Medulla oblongata (tissue), 1 donor: ENCODE measurements around the gene ZNF484.
"Not testable (repeated sequence)": the region's sequence is repeated elsewhere in the genome, so short reads cannot be mapped to it uniquely, and the experiment has no call there.

Experiments used
- DNase-seq: peaks from one replicate; pipeline ENCODE4 v3.0.0-alpha.2; 2015; ENCODE audit errors: extremely low spot score

ZNF484 gene

DNA sequence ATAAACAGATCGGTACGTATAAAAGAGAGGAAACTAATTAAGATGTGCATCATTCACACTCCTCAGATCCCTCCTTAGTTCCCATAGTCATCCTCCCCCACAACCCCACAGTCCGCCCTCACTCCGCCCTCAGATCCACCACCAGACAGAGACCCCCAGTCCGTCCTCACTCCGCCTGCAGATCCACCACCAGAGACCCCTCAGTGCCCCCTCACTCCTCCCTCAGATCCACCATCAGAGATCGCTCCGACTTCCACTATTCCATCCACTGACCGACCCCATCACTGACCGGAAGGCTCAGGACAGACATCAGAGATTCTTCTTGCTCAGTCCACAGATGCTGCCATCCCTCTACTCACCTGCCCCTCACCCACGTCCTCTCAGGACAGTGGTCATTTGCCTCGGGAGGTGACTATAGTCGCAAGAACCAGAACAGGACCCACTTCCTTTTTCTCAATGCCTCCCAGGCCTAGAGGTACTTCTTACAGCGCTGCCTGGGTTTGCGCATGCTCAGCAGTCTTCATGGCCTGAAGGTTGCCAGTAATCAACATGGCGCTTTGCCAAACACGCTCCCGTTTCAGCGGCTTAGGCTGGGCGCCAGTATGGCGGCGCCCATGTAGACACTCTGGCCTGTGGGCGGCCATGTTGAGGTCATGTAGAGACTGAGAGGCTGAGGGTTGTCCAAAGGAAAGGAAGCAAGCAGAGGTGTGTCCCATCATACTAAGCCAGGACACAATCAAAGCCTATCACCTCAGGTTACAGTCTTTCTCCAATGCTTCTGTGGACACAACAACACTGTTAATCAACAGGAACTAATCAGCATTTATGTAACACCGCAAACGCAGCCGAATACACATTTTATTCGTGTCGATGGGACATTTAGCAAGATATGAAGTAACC, at the start of gene ZNF484:
Gene ZNF484, minus strand, starts transcription at position 508 of the 900 bp plus-strand sequence. CDS start 3,009 bp downstream, outside the sequence.
- peak; percentile 98 for DNase-seq

DNA sequence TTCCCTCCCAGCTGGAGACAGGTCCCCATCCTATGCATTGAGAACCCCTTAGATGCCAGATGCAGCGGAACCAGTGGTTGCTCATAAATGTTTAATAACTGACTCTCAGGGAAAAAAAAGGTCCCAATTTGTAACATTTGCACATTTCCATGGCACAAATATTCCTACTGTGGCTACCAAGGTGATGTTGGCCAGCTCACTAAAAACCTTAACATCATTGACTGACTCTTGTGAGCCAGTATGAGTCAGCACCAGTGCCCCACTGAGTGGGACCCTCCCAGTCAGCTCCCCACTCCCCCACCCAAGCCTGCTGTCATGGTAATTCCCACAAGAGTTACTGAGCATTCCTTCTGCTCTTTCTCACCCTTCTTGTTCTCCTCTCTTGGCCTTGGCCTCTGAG, 42.6 kb upstream of the ZNF484 start:
- no peak for DNase-seq

DNA sequence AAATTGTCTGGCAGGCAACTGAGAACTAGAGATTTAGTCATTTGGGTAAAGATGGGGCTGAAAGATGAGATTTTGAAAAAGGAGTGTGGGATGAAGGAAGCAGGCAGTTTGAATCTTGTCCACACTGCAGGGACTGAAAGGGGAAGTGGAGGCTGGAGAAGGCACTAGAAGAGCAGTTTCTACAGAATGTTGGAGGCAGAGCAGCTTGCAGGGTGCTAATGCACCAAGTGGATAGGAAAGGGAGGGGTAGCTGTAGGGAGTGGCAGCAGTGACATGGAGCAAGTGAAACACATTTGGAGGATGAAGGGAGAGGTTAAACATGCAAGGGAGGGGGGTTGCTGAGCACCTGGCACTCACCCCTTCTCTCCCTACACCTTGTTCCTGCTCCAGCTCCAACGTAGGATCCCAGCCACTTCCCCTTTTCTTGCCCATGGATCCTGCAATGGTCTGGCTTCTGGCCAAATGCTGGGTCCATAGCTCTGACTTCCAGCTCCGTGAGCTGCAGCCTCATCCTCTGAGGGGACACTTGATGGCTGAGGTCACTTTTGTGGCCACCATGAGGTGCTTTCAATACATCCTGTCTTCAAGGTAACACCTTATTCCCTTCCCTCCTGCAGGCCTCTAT, 39.5 kb upstream of the ZNF484 start:
- DNase-seq: peak; percentile 6

DNA sequence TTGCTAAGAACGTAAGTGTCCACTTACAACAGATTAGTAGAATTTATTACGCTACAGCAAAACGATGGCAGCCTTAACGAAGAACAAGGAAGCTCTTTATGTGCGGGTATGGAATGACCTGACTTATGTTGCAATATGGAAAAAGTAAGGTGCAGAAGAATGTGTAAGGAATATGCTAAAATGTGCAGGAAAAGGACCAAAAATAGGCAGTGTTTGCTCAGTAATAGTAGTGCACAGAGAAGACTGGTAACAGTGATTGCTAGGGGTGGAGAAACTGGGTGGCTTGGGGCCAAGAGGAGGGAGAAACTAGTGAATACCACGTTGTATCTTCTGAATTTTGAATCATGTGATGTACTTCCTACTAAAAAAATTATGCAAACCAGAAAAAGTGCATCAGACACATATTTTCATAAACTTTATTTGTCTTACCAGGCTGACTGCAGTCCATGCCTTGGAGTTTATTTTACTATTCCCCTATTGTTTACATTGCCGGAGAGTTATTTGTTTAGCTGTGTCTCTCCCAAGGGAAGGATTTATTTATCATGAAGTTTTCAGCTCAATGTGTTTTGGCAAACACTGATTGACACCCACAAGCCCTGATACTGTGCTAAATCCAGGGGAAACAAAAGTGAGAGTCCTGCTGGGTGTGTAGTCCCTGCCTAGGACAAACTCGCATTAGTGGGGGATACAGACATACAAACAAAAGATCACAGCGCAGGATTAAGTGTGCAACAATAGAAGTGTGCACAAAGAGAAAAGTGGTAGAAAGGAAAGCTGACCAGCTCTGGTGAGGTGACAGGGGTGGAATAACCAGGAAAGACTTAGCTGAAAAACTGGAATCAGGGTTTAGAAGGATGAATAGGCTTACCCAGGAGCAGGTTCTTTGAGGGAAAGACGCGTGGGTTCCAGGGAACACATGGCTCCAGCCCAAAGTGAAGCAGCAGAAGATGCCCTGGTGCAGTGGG, 34.0 kb upstream of the ZNF484 start:
- DNase-seq: peak; percentile 7

- DNase-seq: not testable (repeated sequence)
Observed at GRCh38 chr9:92905137-92905536, 27.3 kb upstream of the ZNF484 start.

DNA sequence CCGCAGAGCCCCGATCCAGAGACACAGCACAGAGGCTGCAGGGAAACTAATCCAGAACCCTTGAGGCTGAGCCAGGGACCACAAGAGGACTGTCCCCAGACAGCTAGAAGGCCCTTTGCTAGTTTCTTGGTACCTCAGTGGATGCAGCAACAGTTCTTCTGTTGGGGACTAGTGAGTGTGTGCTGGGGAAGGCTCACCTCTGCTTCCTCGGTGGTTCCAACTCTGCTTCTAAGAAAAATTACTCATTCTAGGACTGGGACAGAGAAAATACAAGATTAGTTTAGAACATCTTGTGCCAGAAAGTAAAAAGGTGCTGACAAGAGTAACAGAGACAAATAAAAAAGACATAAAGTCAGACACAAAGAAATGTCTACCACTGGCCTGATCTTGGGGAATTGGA, 19.5 kb upstream of the ZNF484 start:
- no peak for DNase-seq

GRCh38 chr9:92895812-92896436, 18.1 kb upstream of the ZNF484 start:
- DNase-seq: no peak

- no peak for DNase-seq
Observed at GRCh38 chr9:92894711-92895362, 17.0 kb upstream of the ZNF484 start.

DNA sequence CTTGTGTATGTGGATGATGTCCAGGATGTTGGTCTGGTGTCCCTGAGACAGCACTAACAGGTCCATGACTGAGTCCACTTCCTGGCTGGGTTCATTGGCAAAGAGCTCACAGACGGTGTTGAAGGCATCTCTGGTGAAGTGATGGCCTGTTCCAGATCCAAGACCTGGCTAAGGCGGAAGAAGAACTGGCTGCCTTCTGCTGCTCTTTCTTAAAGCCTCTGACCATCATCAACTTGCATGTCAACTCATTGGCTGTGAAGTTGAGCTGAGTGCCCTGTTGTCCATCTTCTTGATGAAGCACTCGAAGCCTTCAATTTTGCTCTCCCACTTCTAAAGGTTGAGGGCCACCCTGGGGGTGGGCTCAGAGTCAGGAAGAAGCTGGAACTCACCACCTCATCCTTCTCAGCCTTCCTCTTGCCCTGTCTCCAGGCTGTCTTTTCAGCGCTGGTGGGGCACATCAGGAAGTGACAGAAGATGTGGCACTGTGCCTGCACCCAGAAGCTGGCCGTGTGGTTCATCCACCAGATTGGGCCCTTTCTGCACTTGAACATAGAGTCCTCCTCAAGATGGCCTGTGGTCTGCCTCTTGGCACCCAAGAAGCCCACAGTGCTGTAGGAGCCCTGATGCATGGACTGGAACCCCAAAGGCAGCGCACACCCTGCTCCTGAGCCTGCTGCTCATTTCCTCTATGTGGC, 16.2 kb upstream of the ZNF484 start:
- not testable (repeated sequence) for DNase-seq

DNA sequence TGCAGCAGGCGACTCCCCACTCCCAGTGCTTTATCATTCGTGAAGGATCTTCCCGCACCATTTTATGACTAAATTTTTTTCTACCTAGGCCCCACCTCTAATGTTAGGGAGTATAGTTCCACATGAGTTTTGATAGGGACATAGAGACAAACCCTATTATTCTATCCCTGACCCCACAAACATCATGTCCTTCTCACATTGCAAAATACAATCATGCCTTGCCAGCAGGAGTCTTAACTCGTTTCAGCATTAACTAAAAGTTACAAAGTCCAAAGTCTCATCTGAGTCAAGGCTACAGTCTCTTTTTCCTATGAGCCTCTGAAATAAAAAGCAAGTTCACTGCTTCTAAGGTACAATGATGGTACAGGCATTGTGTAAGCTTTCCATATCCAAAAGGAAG, 14.4 kb upstream of the ZNF484 start:
- DNase-seq: not testable (repeated sequence)

GRCh38 chr9:92890761-92891160, 12.9 kb upstream of the ZNF484 start:
- no peak for DNase-seq

GRCh38 chr9:92887880-92888338, 10.1 kb upstream of the ZNF484 start:
- no peak for DNase-seq

GRCh38 chr9:92886846-92887610, 9.2 kb upstream of the ZNF484 start:
- not testable (repeated sequence) for DNase-seq

DNA sequence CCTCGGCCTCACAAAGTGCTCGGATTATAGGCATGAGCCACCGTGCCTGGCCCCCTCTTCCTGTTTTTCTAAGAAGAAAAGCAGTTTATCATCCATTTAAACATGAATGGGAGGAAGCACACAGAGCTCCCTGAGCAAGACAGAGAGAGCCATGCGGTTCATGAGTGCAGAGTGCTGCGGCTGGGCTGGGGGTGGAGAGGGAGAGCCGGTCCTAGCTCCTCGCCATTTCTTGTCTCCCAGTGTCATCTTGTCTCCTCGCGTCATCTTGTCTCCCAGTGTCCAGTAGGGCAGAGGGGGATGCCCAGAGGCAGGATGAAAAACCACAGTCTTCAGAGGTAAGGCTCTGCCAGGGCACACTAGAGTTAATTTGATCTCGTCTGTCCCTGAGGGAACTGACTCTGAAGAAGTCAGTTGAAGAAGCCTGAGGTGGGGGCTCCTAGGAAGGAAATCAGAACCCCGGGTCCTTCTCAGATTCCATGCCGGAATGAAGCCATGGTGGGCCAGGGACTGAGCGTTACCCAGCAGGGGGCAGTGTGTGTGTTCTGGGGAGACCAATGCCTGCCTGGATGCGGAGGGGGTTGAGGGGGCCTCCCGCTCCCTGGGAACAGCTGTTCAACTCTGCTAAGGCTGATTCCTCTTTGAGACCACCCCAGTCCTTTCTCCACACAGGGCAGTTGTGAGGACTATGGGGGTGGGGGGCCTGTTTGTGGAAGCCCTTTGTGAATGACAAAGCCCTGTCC, 6.0 kb upstream of the ZNF484 start:
- DNase-seq: not testable (repeated sequence)

GRCh38 chr9:92882276-92882675, 4.4 kb upstream of the ZNF484 start:
- DNase-seq: no peak

DNA sequence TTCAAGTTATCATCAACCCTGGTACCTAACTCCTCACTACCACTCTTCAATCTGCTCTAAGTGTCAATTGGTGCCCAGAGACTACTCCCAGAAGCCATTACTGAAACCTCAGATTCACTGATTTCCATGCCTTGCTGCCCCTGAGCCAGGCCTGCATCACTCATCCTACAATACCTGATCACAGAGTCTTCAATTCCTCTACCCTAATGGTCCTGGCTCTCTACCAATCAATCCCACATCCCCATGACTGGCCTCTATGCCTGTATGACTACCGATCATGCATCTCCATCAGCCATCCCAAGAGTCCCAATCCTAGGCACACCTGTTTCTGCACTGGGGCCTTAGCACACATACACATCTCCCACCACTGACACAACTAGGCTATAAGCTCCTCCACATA, 2.5 kb downstream of the ZNF484 start:
- no peak for DNase-seq

- DNase-seq: no peak
Observed at GRCh38 chr9:92870289-92870688, 7.5 kb downstream of the ZNF484 start.

GRCh38 chr9:92866600-92866999, 11.2 kb downstream of the ZNF484 start:
- not testable (repeated sequence) for DNase-seq

GRCh38 chr9:92864152-92864551, 13.7 kb downstream of the ZNF484 start:
- DNase-seq: no peak
